K562 (cell line): ENCODE measurements around the gene POLR3A. TPM values are rescaled to one million over a fixed set of nuclear protein-coding genes. Genes with fewer than 3 reads are reported as not detected.

Experiments
- C11orf30 ChIP-seq: fragments of 450-650 bp; IDR thresholded peaks from 2 replicates; pipeline ENCODE4 v1.6.1; 2016; ENCODE audit warnings: low read depth, mild to moderate bottlenecking
- CBX2 ChIP-seq: fragments of 200-600 bp; sonication (generic); IDR thresholded peaks from one replicate; pipeline ENCODE4 v1.6.1; 2012; ENCODE audit warnings: mild to moderate bottlenecking, low read length, inconsistent platforms; ENCODE audit not compliant: insufficient read depth, poor library complexity, severe bottlenecking
- CHD7 ChIP-seq: fragments of 200-600 bp; sonication (generic); IDR thresholded peaks from one replicate; pipeline ENCODE4 v1.6.1; 2012; ENCODE audit warnings: mild to moderate bottlenecking, low read depth, low read length, inconsistent platforms
- GTF2A2 ChIP-seq: IDR thresholded peaks from 2 replicates; pipeline ENCODE4 v1.6.1; 2016; ENCODE audit warnings: mild to moderate bottlenecking, missing genetic modification characterization, missing compliant biosample characterization
- GTF2B ChIP-seq: IDR thresholded peaks from 2 replicates; pipeline ENCODE4 v1.6.1; 2011; ENCODE audit not compliant: insufficient read length; ENCODE audit errors: extremely low read depth
- JUN ChIP-seq, 2 experiments: sonication (generic) in 1 of 2; formaldehyde crosslinking in 1 of 2; IDR thresholded peaks; 2 replicates each; pipeline versions ENCODE4 v1.6.1 to v1.8.0; 2012 to 2022; ENCODE audit warnings: borderline replicate concordance in 2 of 2, mild to moderate bottlenecking in 2 of 2, improper control_type of control experiment in 1 of 2, low read depth in 1 of 2, low read length in 1 of 2, missing genetic modification reagents in 1 of 2
- MEF2D ChIP-seq: conservative IDR thresholded peaks from 2 replicates; pipeline ENCODE4 v1.6.1; 2016; ENCODE audit warnings: low read depth, missing genetic modification characterization, missing compliant biosample characterization
- RNF2 ChIP-seq: sonication (generic); IDR thresholded peaks from 2 replicates; pipeline ENCODE4 v1.6.1; 2016
- SMARCC2 ChIP-seq: fragments of 450-650 bp; IDR thresholded peaks from 2 replicates; pipeline ENCODE4 v1.6.1; 2017; ENCODE audit warnings: antibody characterized with exemption, moderate library complexity, mild to moderate bottlenecking, low read depth
- SREBF2 ChIP-seq: sonication (generic); formaldehyde crosslinking; IDR thresholded peaks from 2 replicates; pipeline ENCODE4 v1.4.0; 2020; ENCODE audit warnings: mild to moderate bottlenecking, missing genetic modification reagents
- THAP7 ChIP-seq: fragments of 250-450 bp; sonication (Bioruptor Pico); IDR thresholded peaks from 2 replicates; pipeline ENCODE4 v1.5.0; 2021
- TOE1 ChIP-seq, 2 experiments: fragments of 450-650 bp in 1 of 2; sonication (generic) in 1 of 2; formaldehyde crosslinking in 1 of 2; IDR thresholded peaks; 2 replicates each; pipeline versions ENCODE4 v1.7.1 to v1.8.0; 2016 to 2022; ENCODE audit warnings: borderline replicate concordance in 2 of 2, mild to moderate bottlenecking in 2 of 2, antibody characterized with exemption in 1 of 2, inconsistent platforms in 1 of 2, low read depth in 1 of 2, missing genetic modification reagents in 1 of 2, moderate library complexity in 1 of 2
- polyA plus RNA-seq, 8 experiments: library from polyadenylated mRNA; depleted of rRNA in 4 of 8; stranded (reverse) in 5 of 8; unstranded in 3 of 8; fragments of >200 nt; fragmentation: Nextera tagmentation in 2 of 8; fragmentation: Illumina TruSeq in 1 of 8; extraction: Ambion mirVana in 2 of 8; extraction: Trizol in 1 of 8; gene quantifications; 2 replicates each; pipeline versions ENCODE4 v1.2.1 to v1.2.3, GENCODE V29; 2011 to 2014; ENCODE audit warnings: inconsistent platforms in 1 of 8, missing spikeins in 1 of 8
- total RNA-seq, 7 experiments: library from RNA; depleted of rRNA in 6 of 7; stranded (reverse); fragments of >200 nt in 6 of 7; fragmentation: Illumina TruSeq in 2 of 7; extraction: Trizol in 2 of 7; gene quantifications; 2 replicates each; pipeline versions ENCODE4 v1.2.1 to v1.2.3, GENCODE V29; 2011 to 2021; ENCODE audit warnings: low replicate concordance in 1 of 7

The POLR3A gene
- total and polyA plus RNA-seq, 9 of the 15 experiments (the other 6 are each of a cell fraction or from before 2014, with no cell fraction given) = 14.9 to 37.0 (median 26.7) TPM

GRCh38 chr10:77925410-77925794 lies 103.9 kb downstream of the POLR3A start (continued):
- TF ChIP-seq CHD7 (no peak), SMARCC2 (no peak), JUN (IDR thresholded peaks at IDR 0.05; ENCODE audit: borderline replicate concordance, low read depth, low read length) (no peak), JUN (CRISPR knock-in tag; IDR thresholded peaks at IDR 0.05; ENCODE audit: borderline replicate concordance) (no peak), CBX2 (no peak), THAP7 (CRISPR knock-in tag) (no peak), RNF2 (no peak), C11orf30 (no peak), GTF2B (no peak), TOE1 (IDR thresholded peaks at IDR 0.05; ENCODE audit: borderline replicate concordance) (no peak), TOE1 (CRISPR knock-in tag; IDR thresholded peaks at IDR 0.05; ENCODE audit: borderline replicate concordance, low read depth) (no peak), GTF2A2 (tag) (no peak), MEF2D (no peak), SREBF2 (no peak)
